ENCODE measurements around the gene BAZ2B. TPM values are rescaled to one million over a fixed set of nuclear protein-coding genes. Genes with fewer than 3 reads are reported as not detected.

The BAZ2B gene
- total RNA-seq, 1 experiment from 2014 or later: 47.6 TPM

- no peak for TF ChIP-seq EZH2 (IDR thresholded peaks at IDR 0.05; ENCODE audit: borderline replicate concordance, low read depth, low read length, poor library complexity, severe bottlenecking)
- TF ChIP-seq CTCF (conservative IDR thresholded peaks at IDR 0.05; ENCODE audit: low read depth, low read length): 0 out of 2 replicates have a peak, but pooled peaks have one; percentile 8
- Histone ChIP-seq H3K27ac (ENCODE audit: low read depth, low read length, poor library complexity, severe bottlenecking) (peak overlapping the region; percentile 63), H3K4me1 (ENCODE audit: insufficient read depth, low read length, poor library complexity, severe bottlenecking) (peaks cover 13% of the 10 kb centered on the region), H3K27me3 (replicated peaks; ENCODE audit: insufficient read depth, low read depth, low read length, poor library complexity) (no peaks in the 10 kb centered on the region), H3K4me3 (ENCODE audit: low read depth, low read length, poor library complexity, severe bottlenecking) (peak overlapping the region; percentile 48), H3K36me3 (ENCODE audit: insufficient read depth, low read length, poor library complexity, severe bottlenecking) (no peaks in the 10 kb centered on the region), H3K9me3 (ENCODE audit: low read depth, low read length, poor library complexity, severe bottlenecking) (no peaks in the 10 kb centered on the region)
- peak; percentile 69 for DNase-seq (ENCODE audit: low spot score)
- intact Hi-C loops (cut with micrococcal nuclease; ENCODE audit: unreplicated experiment): no loop called here
- ChIA-PET CTCF (no interaction called here), POLR2A (ENCODE audit: low non-redundant PET) (interaction anchor here (0.5 kb wide), 1 partner anchor 467 kb away, joined by 9 read pairs; no protein-coding TSS in a partner anchor)
- BruUV-seq (replicated peaks): no TSS peak
Measured at GRCh38 chr2:159516241-159516758, 100.0 kb downstream of the BAZ2B start.

- Histone ChIP-seq H3K4me3 (ENCODE audit: low read depth, low read length, poor library complexity, severe bottlenecking) (peak overlapping the region; percentile 48), H3K4me1 (ENCODE audit: insufficient read depth, low read length, poor library complexity, severe bottlenecking) (peaks cover 13% of the 10 kb centered on the region), H3K27me3 (replicated peaks; ENCODE audit: insufficient read depth, low read depth, low read length, poor library complexity) (no peaks in the 10 kb centered on the region), H3K9me3 (ENCODE audit: low read depth, low read length, poor library complexity, severe bottlenecking) (no peaks in the 10 kb centered on the region), H3K27ac (ENCODE audit: low read depth, low read length, poor library complexity, severe bottlenecking) (no peak overlapping the region), H3K36me3 (ENCODE audit: insufficient read depth, low read length, poor library complexity, severe bottlenecking) (no peaks in the 10 kb centered on the region)
- CTCF ChIA-PET: no interaction called here
- POLR2A ChIA-PET (ENCODE audit: low non-redundant PET): interaction anchor here (0.5 to 0.6 kb wide), 2 partner anchors 94 to 468 kb away, joined by 8 to 9 read pairs; no protein-coding TSS in a partner anchor
- TF ChIP-seq EZH2 (IDR thresholded peaks at IDR 0.05; ENCODE audit: borderline replicate concordance, low read depth, low read length, poor library complexity, severe bottlenecking) (no peak), CTCF (conservative IDR thresholded peaks at IDR 0.05; ENCODE audit: low read depth, low read length) (no peak)
- intact Hi-C loops (cut with micrococcal nuclease; ENCODE audit: unreplicated experiment): no loop called here
- DNase-seq (ENCODE audit: low spot score): no peak
- no TSS peak for BruUV-seq (replicated peaks)
Measured at GRCh38 chr2:159515441-159515840, 100.9 kb downstream of the BAZ2B start.

GRCh38 chr2:159513745-159514144, 102.6 kb downstream of the BAZ2B start:
- intact Hi-C loops (cut with micrococcal nuclease; ENCODE audit: unreplicated experiment): no loop called here
- Histone ChIP-seq H3K4me3 (ENCODE audit: low read depth, low read length, poor library complexity, severe bottlenecking) (no peak overlapping the region), H3K27ac (ENCODE audit: low read depth, low read length, poor library complexity, severe bottlenecking) (no peak overlapping the region), H3K27me3 (replicated peaks; ENCODE audit: insufficient read depth, low read depth, low read length, poor library complexity) (no peaks in the 10 kb centered on the region), H3K36me3 (ENCODE audit: insufficient read depth, low read length, poor library complexity, severe bottlenecking) (no peaks in the 10 kb centered on the region), H3K4me1 (ENCODE audit: insufficient read depth, low read length, poor library complexity, severe bottlenecking) (peaks cover 13% of the 10 kb centered on the region), H3K9me3 (ENCODE audit: low read depth, low read length, poor library complexity, severe bottlenecking) (no peaks in the 10 kb centered on the region)
- no TSS peak for BruUV-seq (replicated peaks)
- CTCF ChIA-PET: no interaction called here
- TF ChIP-seq EZH2 (IDR thresholded peaks at IDR 0.05; ENCODE audit: borderline replicate concordance, low read depth, low read length, poor library complexity, severe bottlenecking) (no peak), CTCF (conservative IDR thresholded peaks at IDR 0.05; ENCODE audit: low read depth, low read length) (no peak)
- no peak for DNase-seq (ENCODE audit: low spot score)
- POLR2A ChIA-PET (ENCODE audit: low non-redundant PET): no interaction called here
